Neural progenitor cell (in vitro differentiated cells): ENCODE measurements around the gene EAPP. TPM values are rescaled to one million over a fixed set of nuclear protein-coding genes. Genes with fewer than 3 reads are reported as not detected.
"Not testable (repeated sequence)": the region's sequence is repeated elsewhere in the genome, so short reads cannot be mapped to it uniquely, and the experiment has no call there.

Experiments
- DNase-seq: peaks from one replicate; pipeline ENCODE4 v3.0.0-alpha.2; 2016; ENCODE audit warnings: low spot score
- H2AFZ ChIP-seq: fragments of 200-600 bp; sonication (generic); replicated peaks from 2 replicates; pipeline ENCODE4 v1.6.1; 2016; ENCODE audit warnings: antibody characterized with exemption
- H3F3A ChIP-seq: fragments of 200-600 bp; sonication (generic); 2 replicates; pipeline ENCODE4 v1.6.1; 2016; ENCODE audit warnings: antibody characterized with exemption, low read depth
- H3K27ac ChIP-seq: fragments of 200-600 bp; sonication (generic); 2 replicates; pipeline ENCODE4 v1.5.1; 2016; ENCODE audit warnings: mild to moderate bottlenecking
- H3K27me3 ChIP-seq: fragments of 200-600 bp; sonication (generic); 2 replicates; pipeline ENCODE4 v1.6.1; 2016; ENCODE audit warnings: mild to moderate bottlenecking, moderate library complexity
- H3K36me3 ChIP-seq: fragments of 200-600 bp; sonication (generic); 2 replicates; pipeline ENCODE4 v1.5.1; 2016
- H3K4me1 ChIP-seq: fragments of 200-600 bp; sonication (generic); 2 replicates; pipeline ENCODE4 v1.6.1; 2016; ENCODE audit warnings: mixed run types
- H3K4me2 ChIP-seq: fragments of 200-600 bp; sonication (generic); 2 replicates; pipeline ENCODE4 v1.6.1; 2016
- H3K4me3 ChIP-seq: fragments of 200-600 bp; sonication (generic); 2 replicates; pipeline ENCODE4 v1.5.1; 2016
- H3K79me2 ChIP-seq: fragments of 200-600 bp; sonication (generic); 2 replicates; pipeline ENCODE4 v1.6.1; 2016; ENCODE audit warnings: low read depth
- H3K9ac ChIP-seq: fragments of 200-600 bp; sonication (generic); 2 replicates; pipeline ENCODE4 v1.6.1; 2016
- H3K9me3 ChIP-seq: fragments of 200-600 bp; sonication (generic); 2 replicates; pipeline ENCODE4 v1.5.1; 2016; ENCODE audit warnings: low read depth
- H4K20me1 ChIP-seq: fragments of 200-600 bp; sonication (generic); 2 replicates; pipeline ENCODE4 v1.6.1; 2016; ENCODE audit warnings: low read depth
- H3K27ac Mint-ChIP-seq: 3 replicates; pipeline ENCODE4 v1.8.0; 2021; ENCODE audit warnings: mixed read lengths
- H3K27me3 Mint-ChIP-seq: 2 replicates; pipeline ENCODE4 v1.8.0; 2022; ENCODE audit warnings: low read depth, mild to moderate bottlenecking, inconsistent platforms, moderate library complexity, mixed read lengths; ENCODE audit not compliant: insufficient read depth
- H3K36me3 Mint-ChIP-seq: 3 replicates; pipeline ENCODE4 v1.8.0; 2021; ENCODE audit warnings: mixed read lengths
- H3K4me1 Mint-ChIP-seq: 3 replicates; pipeline ENCODE4 v1.8.0; 2021; ENCODE audit warnings: mixed read lengths
- H3K4me3 Mint-ChIP-seq: 3 replicates; pipeline ENCODE4 v1.8.0; 2021; ENCODE audit warnings: mild to moderate bottlenecking, moderate library complexity, mixed read lengths
- H3K9me3 Mint-ChIP-seq: 3 replicates; pipeline ENCODE4 v1.8.0; 2020; ENCODE audit warnings: mixed read lengths
- EZH2 ChIP-seq: fragments of 200-600 bp; sonication (generic); IDR thresholded peaks from 2 replicates; pipeline ENCODE4 v1.6.1; 2017; ENCODE audit warnings: antibody characterized with exemption, mild to moderate bottlenecking, moderate library complexity
- EZH2phosphoT487 ChIP-seq: fragments of 200-600 bp; sonication (generic); IDR thresholded peaks from 2 replicates; pipeline ENCODE4 v1.6.1; 2017; ENCODE audit warnings: antibody characterized with exemption
- total RNA-seq: library from RNA; depleted of rRNA; stranded (reverse); fragments of >200 nt; gene quantifications from 2 replicates; pipeline ENCODE4 v1.2.3, GENCODE V29; 2015; ENCODE audit warnings: low replicate concordance
- TF ChIP-seq, protein P1 (sequence below): fragments of 200-600 bp; sonication (generic); IDR thresholded peaks from 2 replicates; pipeline ENCODE4 v1.5.1; 2017; ENCODE audit warnings: antibody characterized with exemption, mild to moderate bottlenecking

The EAPP gene
- total RNA-seq, 1 donor from 2014 or later, result 79.6 TPM

DNA sequence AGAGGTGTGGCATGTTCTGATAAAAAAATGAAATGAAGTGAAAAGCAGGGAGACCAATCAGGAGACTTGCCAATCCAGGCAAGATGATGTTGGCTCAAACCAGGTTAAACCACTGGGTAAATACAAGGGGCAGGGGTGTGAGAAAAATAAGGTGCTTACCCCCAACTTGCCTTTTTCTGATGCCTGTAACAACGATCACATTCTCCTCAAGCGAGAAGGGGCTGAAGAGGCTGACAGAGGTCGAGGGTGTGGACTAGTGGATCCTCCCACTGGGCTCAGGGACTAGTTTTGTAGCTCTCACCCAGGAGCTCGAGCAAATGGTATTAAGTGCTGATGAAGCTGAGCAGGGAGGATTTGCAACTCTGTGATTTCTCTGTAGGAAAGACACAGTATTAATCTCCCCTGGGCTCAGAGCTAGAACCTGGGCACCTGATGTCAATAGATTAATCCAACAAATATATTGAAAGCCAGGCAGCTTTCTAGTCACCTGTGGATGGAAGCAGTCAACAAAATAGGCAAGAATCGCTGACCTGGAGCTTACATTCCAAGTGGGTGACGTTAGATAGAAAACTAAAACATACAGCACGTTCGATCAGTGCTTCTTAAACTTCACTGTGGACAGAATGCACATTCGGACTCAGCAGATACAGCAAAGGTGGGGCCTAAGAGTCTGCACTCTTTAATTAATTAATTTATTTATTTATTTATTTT lies 15.2 kb upstream of the EAPP start:
- no peaks in the 10 kb centered on the region for H3K4me1 ChIP-seq
- H3K27ac ChIP-seq, result no peak overlapping the region
- no peak overlapping the region for H3K4me3 ChIP-seq
- H2AFZ ChIP-seq, result no peak overlapping the region
- H3K27ac Mint-ChIP-seq, result peak overlapping the region; percentile 64
- no peak overlapping the region for H3K4me2 ChIP-seq
- H3K27me3 Mint-ChIP-seq, result peaks cover under 1% of the 10 kb centered on the region
- H3K9me3 Mint-ChIP-seq, result no peaks in the 10 kb centered on the region
- DNase-seq, result no peak
- peaks cover 12% of the 10 kb centered on the region for H3F3A ChIP-seq
- peaks cover 19% of the 10 kb centered on the region for H3K4me1 Mint-ChIP-seq
- H3K27me3 ChIP-seq, result no peaks in the 10 kb centered on the region
- H3K9me3 ChIP-seq, result no peaks in the 10 kb centered on the region
- no peak overlapping the region for H3K9ac ChIP-seq
- TF ChIP-seq, protein P1, sequence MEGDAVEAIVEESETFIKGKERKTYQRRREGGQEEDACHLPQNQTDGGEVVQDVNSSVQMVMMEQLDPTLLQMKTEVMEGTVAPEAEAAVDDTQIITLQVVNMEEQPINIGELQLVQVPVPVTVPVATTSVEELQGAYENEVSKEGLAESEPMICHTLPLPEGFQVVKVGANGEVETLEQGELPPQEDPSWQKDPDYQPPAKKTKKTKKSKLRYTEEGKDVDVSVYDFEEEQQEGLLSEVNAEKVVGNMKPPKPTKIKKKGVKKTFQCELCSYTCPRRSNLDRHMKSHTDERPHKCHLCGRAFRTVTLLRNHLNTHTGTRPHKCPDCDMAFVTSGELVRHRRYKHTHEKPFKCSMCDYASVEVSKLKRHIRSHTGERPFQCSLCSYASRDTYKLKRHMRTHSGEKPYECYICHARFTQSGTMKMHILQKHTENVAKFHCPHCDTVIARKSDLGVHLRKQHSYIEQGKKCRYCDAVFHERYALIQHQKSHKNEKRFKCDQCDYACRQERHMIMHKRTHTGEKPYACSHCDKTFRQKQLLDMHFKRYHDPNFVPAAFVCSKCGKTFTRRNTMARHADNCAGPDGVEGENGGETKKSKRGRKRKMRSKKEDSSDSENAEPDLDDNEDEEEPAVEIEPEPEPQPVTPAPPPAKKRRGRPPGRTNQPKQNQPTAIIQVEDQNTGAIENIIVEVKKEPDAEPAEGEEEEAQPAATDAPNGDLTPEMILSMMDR, result no peak
- no peak for TF ChIP-seq EZH2phosphoT487
- no peak for TF ChIP-seq EZH2
- no peaks in the 10 kb centered on the region for H3K36me3 Mint-ChIP-seq
- H3K4me3 Mint-ChIP-seq, result peak overlapping the region; percentile 20
- H4K20me1 ChIP-seq, result no peaks in the 10 kb centered on the region
- no peaks in the 10 kb centered on the region for H3K36me3 ChIP-seq
- H3K79me2 ChIP-seq, result no peaks in the 10 kb centered on the region

DNA sequence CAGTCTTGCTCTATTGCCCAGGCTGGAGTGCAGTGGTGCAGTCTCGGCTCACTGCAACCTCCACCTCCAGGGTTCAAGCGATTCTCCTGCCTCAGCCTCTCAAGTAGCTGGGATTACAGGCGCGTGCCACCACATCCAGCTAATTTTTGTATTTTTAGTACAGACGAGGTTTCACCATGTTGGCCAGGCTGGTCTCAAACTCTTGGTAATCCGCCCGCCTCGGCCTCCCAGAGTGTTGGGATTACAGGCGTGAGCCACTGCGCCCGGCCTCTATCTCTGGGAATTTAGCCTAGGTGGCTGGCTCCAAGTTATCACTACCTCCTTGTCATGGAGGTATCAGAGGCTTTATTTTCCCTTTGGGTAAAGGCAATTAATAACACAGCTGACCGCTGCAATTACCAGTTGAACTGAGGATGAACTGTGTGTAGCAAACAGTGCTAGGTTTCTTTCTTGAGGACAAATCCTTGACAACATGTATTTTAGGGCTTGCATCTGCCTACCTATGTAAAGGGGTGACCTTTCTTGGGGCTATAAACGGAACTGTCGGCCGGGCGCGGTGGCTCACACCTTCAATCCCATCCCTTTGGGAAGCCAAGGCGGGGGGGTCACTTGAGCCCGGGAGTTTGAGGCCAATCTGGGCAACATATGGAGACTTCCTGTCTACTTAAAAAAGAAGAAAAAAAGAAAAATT lies 9.9 kb upstream of the EAPP start:
- H3K4me3 Mint-ChIP-seq, H3K4me2 ChIP-seq, H3K36me3 ChIP-seq, H3K9me3 Mint-ChIP-seq, H3K27me3 Mint-ChIP-seq, H3K79me2 ChIP-seq, H3K36me3 Mint-ChIP-seq, H4K20me1 ChIP-seq, H2AFZ ChIP-seq, H3K4me1 ChIP-seq, H3K27me3 ChIP-seq, H3K9me3 ChIP-seq, H3K4me3 ChIP-seq, DNase-seq, H3K27ac ChIP-seq, H3K9ac ChIP-seq: not testable (repeated sequence)
- Mint-ChIP-seq H3K27ac (peak overlapping the region; percentile 83), H3K4me1 (peaks cover 14% of the 10 kb centered on the region)
- peaks cover 14% of the 10 kb centered on the region for H3F3A ChIP-seq

DNA sequence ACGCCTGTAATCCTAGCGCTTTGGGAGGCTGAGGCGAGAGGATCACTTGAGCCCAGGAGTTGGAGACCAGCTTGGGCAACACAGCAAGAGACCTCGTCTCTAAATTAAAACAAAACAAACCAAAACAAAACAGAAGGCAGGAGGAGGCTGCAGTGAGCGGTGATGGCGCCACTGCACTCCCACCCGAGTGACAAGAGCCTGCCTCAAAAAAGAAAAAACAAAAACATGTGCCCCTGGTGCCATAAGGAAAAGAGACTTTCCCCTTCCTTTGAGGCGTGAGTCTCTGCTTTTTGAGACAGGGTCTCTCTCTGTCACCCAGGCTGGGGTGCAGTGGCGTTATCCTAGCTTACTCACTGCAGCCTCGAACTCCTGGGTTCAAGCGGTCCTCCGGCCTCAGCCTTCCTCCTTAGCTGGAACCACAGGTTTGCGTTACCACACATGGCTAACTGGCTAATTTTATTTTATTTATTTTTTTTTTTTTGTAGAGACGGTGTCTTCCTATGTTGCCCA lies 9.0 kb upstream of the EAPP start:
- H3K9me3 ChIP-seq, result no peaks in the 10 kb centered on the region
- no peaks in the 10 kb centered on the region for H3K79me2 ChIP-seq
- no peaks in the 10 kb centered on the region for H3K27me3 ChIP-seq
- H3K36me3 ChIP-seq, result no peaks in the 10 kb centered on the region
- no peaks in the 10 kb centered on the region for H3K36me3 Mint-ChIP-seq
- H3K27ac Mint-ChIP-seq, result no peak overlapping the region
- H3K9me3 Mint-ChIP-seq, result no peaks in the 10 kb centered on the region
- no peak overlapping the region for H3K4me2 ChIP-seq
- H3K4me3 ChIP-seq, result no peak overlapping the region
- H4K20me1 ChIP-seq, result no peaks in the 10 kb centered on the region
- no peak overlapping the region for H3K4me3 Mint-ChIP-seq
- H2AFZ ChIP-seq, result no peak overlapping the region
- no peak overlapping the region for H3K27ac ChIP-seq
- peaks cover 6% of the 10 kb centered on the region for H3K27me3 Mint-ChIP-seq
- TF ChIP-seq, protein P1, result no peak
- TF ChIP-seq EZH2phosphoT487 (no peak), EZH2 (no peak)
- H3K9ac ChIP-seq, result no peak overlapping the region
- H3K4me1 Mint-ChIP-seq, result peaks cover 9% of the 10 kb centered on the region
- H3K4me1 ChIP-seq, result no peaks in the 10 kb centered on the region
- H3F3A ChIP-seq, result peaks cover 8% of the 10 kb centered on the region
- DNase-seq, result no peak

DNA sequence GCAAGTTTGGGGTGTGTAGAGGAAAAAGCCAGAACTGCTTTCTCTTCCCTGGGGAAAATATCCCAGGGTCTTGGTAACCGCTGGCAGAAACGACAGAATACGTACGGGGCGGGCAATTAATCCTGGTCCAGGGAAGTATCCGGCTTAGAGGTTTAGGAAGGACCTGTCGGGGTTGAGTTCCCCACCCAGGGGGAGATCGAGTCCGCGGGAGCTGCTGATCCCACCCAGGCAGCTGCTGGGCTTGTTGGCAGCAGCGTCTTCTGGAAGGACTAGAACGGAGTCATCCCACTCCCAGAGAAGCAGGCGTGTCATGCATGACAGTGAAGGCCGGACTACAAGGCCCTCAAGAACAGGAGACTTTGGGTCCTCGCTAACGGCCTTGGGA lies 7.6 kb upstream of the EAPP start:
- not testable (repeated sequence) for H3K4me1 Mint-ChIP-seq, H3K79me2 ChIP-seq, H3F3A ChIP-seq, H3K27ac ChIP-seq, H3K36me3 Mint-ChIP-seq, H3K4me1 ChIP-seq, H3K9me3 ChIP-seq, H3K9me3 Mint-ChIP-seq, H4K20me1 ChIP-seq, DNase-seq, H3K4me3 ChIP-seq, H3K4me3 Mint-ChIP-seq, H3K9ac ChIP-seq, H3K27ac Mint-ChIP-seq, H3K27me3 Mint-ChIP-seq, H3K36me3 ChIP-seq, H3K4me2 ChIP-seq, H3K27me3 ChIP-seq, H2AFZ ChIP-seq

DNA sequence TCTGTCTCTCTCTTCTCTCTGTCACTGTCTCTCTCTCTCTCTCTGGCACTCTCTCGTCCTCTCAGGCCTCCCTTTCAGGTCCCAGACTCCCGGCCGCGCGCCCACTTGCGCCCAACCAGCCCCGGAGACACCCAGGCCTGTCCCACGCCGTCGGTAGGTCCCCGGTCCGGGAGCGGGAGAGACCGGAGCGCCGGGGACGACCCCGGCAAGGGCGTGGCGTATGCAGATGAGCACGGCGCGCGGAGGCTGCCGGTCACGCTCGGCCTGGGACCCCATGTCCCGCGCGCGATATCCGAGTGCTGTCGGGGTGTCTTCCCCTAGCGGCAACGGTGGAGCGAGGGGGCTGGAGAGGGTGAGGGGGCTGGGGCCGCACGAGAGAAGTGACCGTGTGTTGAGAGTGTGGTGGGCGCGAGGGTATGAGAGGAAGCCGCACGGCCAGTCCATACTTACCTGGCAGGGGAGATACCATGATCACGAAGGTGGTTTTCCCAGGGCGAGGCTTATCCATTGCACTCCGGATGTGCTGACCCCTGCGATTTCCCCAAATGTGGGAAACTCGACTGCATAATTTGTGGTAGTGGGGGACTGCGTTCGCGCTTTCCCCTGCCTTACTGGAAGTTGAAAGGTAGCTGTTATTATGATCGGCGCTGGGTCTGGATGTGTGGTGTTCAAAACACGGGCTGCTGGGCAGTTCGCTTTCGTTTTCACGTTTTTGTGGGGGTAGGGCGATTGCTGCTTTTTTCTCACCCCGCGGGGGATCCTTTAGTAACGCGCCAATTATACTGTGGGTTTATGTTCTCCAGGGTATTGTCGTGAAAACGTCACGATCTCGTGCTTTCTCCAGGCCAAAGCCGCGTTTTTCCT lies 7.0 kb upstream of the EAPP start:
- not testable (repeated sequence) for H3K27me3 Mint-ChIP-seq, H3K9ac ChIP-seq, H3K4me2 ChIP-seq, H3K9me3 ChIP-seq, H3K27me3 ChIP-seq, H3K36me3 Mint-ChIP-seq, H3K9me3 Mint-ChIP-seq, H3K4me3 Mint-ChIP-seq, H4K20me1 ChIP-seq, H3K27ac Mint-ChIP-seq, H3K27ac ChIP-seq, H3K4me1 Mint-ChIP-seq, H3K4me3 ChIP-seq, H3K4me1 ChIP-seq, H3F3A ChIP-seq, H3K79me2 ChIP-seq, H3K36me3 ChIP-seq, H2AFZ ChIP-seq, DNase-seq
